HepG2 (cell line): ENCODE data around the gene MYLK. TPM values are rescaled to one million over a fixed set of nuclear protein-coding genes. Genes with fewer than 3 reads are reported as not detected.

Experiments used
- BRD4 ChIP-seq: sonication (generic); formaldehyde crosslinking; IDR thresholded peaks from 2 replicates; pipeline ENCODE4 v1.4.0; 2020; ENCODE audit warnings: missing genetic modification reagents
- FOXC1 ChIP-seq: sonication (generic); formaldehyde crosslinking; IDR thresholded peaks from 2 replicates; pipeline ENCODE4 v1.8.0; 2022; ENCODE audit warnings: mild to moderate bottlenecking, missing genetic modification reagents, borderline replicate concordance
- HES4 ChIP-seq: sonication (generic); formaldehyde crosslinking; IDR thresholded peaks from 2 replicates; pipeline ENCODE4 v1.9.0; 2021; ENCODE audit warnings: mild to moderate bottlenecking, missing genetic modification reagents, borderline replicate concordance
- HOXA7 ChIP-seq: sonication (generic); formaldehyde crosslinking; IDR thresholded peaks from 2 replicates; pipeline ENCODE4 v1.8.1; 2022; ENCODE audit warnings: mild to moderate bottlenecking, missing genetic modification reagents, moderate library complexity
- MED13 ChIP-seq: sonication (generic); formaldehyde crosslinking; IDR thresholded peaks from 2 replicates; pipeline ENCODE4 v1.5.0; 2020; ENCODE audit warnings: missing genetic modification reagents
- MXI1 ChIP-seq: IDR thresholded peaks from 3 replicates; pipeline ENCODE4 v1.6.1; 2012; ENCODE audit warnings: low read depth, low read length, inconsistent platforms, borderline replicate concordance
- SMARCE1 ChIP-seq: fragments of 450-650 bp; IDR thresholded peaks from 2 replicates; pipeline ENCODE4 v1.6.1; 2017; ENCODE audit warnings: borderline replicate concordance
- SRSF9 ChIP-seq: fragments of 200-400 bp; formaldehyde crosslinking; IDR thresholded peaks from 2 replicates; pipeline ENCODE4 v1.6.1; 2018; ENCODE audit warnings: borderline replicate concordance, mild to moderate bottlenecking, low read depth, low read length; ENCODE audit not compliant: insufficient read depth, poor library complexity, severe bottlenecking
- TBL1XR1 ChIP-seq: fragments of 150-350 bp; IDR thresholded peaks from 2 replicates; pipeline ENCODE4 v1.6.1; 2014; ENCODE audit warnings: borderline replicate concordance, low read length; ENCODE audit not compliant: partially characterized antibody
- TBX2 ChIP-seq: sonication (generic); formaldehyde crosslinking; IDR thresholded peaks from 2 replicates; pipeline ENCODE4 v1.5.0; 2020; ENCODE audit warnings: missing genetic modification reagents, mild to moderate bottlenecking, borderline replicate concordance
- YEATS2 ChIP-seq: sonication (generic); formaldehyde crosslinking; IDR thresholded peaks from 2 replicates; pipeline ENCODE4 v1.4.0; 2020; ENCODE audit warnings: missing genetic modification reagents, borderline replicate concordance
- ZC3H13 ChIP-seq: sonication (generic); formaldehyde crosslinking; IDR thresholded peaks from 2 replicates; pipeline ENCODE4 v1.8.1; 2023; ENCODE audit warnings: mild to moderate bottlenecking, missing genetic modification reagents, moderate library complexity
- ZFP1 ChIP-seq: IDR thresholded peaks from 2 replicates; pipeline ENCODE4 v1.6.1; 2016
- ZMYM2 ChIP-seq: sonication (generic); formaldehyde crosslinking; IDR thresholded peaks from 2 replicates; pipeline ENCODE4 v1.8.0; 2022; ENCODE audit warnings: mild to moderate bottlenecking, missing genetic modification reagents
- ZNF207 ChIP-seq: fragments of 450-650 bp; IDR thresholded peaks from 2 replicates; pipeline ENCODE4 v1.6.1; 2016; ENCODE audit warnings: antibody characterized with exemption, borderline replicate concordance
- ZNF292 ChIP-seq: sonication (generic); formaldehyde crosslinking; IDR thresholded peaks from 2 replicates; pipeline ENCODE4 v1.8.1; 2022; ENCODE audit warnings: mild to moderate bottlenecking, low read depth, missing genetic modification reagents, borderline replicate concordance
- ZNF331 ChIP-seq: sonication (generic); formaldehyde crosslinking; IDR thresholded peaks from 2 replicates; pipeline ENCODE4 v1.4.0; 2020; ENCODE audit warnings: missing genetic modification reagents
- ZNF569 ChIP-seq: sonication (generic); formaldehyde crosslinking; IDR thresholded peaks from 2 replicates; pipeline ENCODE4 v1.5.0; 2020; ENCODE audit warnings: mild to moderate bottlenecking, missing genetic modification reagents, moderate library complexity, borderline replicate concordance
- ZNF619 ChIP-seq: sonication (generic); formaldehyde crosslinking; IDR thresholded peaks from 2 replicates; pipeline ENCODE4 v1.4.0; 2020; ENCODE audit warnings: mild to moderate bottlenecking, missing genetic modification reagents
- ZSCAN25 ChIP-seq: sonication (generic); formaldehyde crosslinking; IDR thresholded peaks from 2 replicates; pipeline ENCODE4 v1.8.0; 2022; ENCODE audit warnings: mild to moderate bottlenecking, missing genetic modification reagents
- polyA plus RNA-seq, 8 experiments: library from polyadenylated mRNA; depleted of rRNA in 3 of 8; stranded (reverse) in 7 of 8; unstranded in 1 of 8; fragments of >200 nt; fragmentation: Illumina TruSeq in 4 of 8; extraction: Trizol in 4 of 8; gene quantifications; 2 replicates each; pipeline versions ENCODE4 v1.2.1 to v1.2.3, GENCODE V29; 2011 to 2016; ENCODE audit warnings: low read depth in 4 of 8, missing spikeins in 1 of 8, mixed read lengths in 1 of 8; ENCODE audit not compliant: insufficient read depth in 1 of 8
- total RNA-seq, 5 experiments: library from RNA; depleted of rRNA; stranded (reverse); fragments of >200 nt; fragmentation: Illumina TruSeq; extraction: Trizol; gene quantifications; 2 replicates each; pipeline ENCODE4 v1.2.3, GENCODE V29; 2016; ENCODE audit warnings: low read depth in 1 of 5
- TF ChIP-seq, protein P1 (sequence below): sonication (generic); IDR thresholded peaks from 2 replicates; pipeline ENCODE4 v1.6.1; 2016; ENCODE audit warnings: low read depth, borderline replicate concordance
- TF ChIP-seq, protein P2 (sequence below): sonication (generic); formaldehyde crosslinking; IDR thresholded peaks from 2 replicates; pipeline ENCODE4 v1.4.0; 2020; ENCODE audit warnings: missing genetic modification reagents
- TF ChIP-seq, protein P3 (sequence below): sonication (generic); formaldehyde crosslinking; IDR thresholded peaks from 2 replicates; pipeline ENCODE4 v1.5.0; 2020; ENCODE audit warnings: mild to moderate bottlenecking, missing genetic modification reagents, borderline replicate concordance

Gene MYLK
- total and polyA plus RNA-seq, 2 of the 13 experiments (the other 11 are each of a cell fraction or from before 2014, with no cell fraction given): 10.6 to 34.9 TPM

DNA sequence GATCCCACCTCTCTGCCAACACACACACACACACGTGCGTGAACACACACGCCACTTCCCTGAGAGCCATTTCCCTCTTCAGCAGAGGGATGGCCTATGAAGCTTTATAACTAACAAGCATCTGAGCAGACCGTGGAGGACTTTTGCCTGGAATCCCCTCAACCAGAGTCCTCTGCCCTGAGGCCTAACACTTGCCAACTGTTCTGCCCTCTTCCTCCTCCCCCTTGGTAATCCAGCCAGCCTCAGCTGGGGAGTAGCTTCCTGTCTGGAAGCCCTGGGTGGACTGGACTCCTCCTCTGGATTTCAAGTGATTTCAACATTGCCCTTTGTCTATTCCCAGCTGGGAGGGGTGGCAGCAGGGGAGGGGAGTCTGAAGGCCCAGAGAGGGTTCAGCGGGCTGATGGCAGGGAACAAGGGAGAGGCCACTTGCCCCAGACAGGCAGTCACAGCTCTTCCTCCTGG is 230.9 kb downstream of the MYLK start (continued):
- TF ChIP-seq ZNF331 (CRISPR knock-in tag) (peak; percentile 50; the same call in 1 of the 2 replicates), MXI1 (no peak), ZNF619 (CRISPR knock-in tag) (no peak), SRSF9 (no peak), MED13 (CRISPR knock-in tag) (no peak), ZNF207 (no peak), ZNF292 (peak; percentile 31; the same call in 1 of the 2 replicates), HOXA7 (no peak), SMARCE1 (no peak), BRD4 (no peak), ZSCAN25 (CRISPR knock-in tag) (no peak), ZNF569 (no peak), TBL1XR1 (no peak), TBX2 (CRISPR knock-in tag) (peak; percentile 49; the same call in 1 of the 2 replicates), HES4 (CRISPR knock-in tag) (no peak), FOXC1 (CRISPR knock-in tag) (no peak; the same call in 1 of the 2 replicates), ZFP1 (CRISPR knock-in tag) (no peak), YEATS2 (CRISPR knock-in tag) (peak; percentile 43; the same call in 1 of the 2 replicates), ZMYM2 (CRISPR knock-in tag) (no peak), ZC3H13 (CRISPR knock-in tag) (no peak)
- TF ChIP-seq, protein P1, sequence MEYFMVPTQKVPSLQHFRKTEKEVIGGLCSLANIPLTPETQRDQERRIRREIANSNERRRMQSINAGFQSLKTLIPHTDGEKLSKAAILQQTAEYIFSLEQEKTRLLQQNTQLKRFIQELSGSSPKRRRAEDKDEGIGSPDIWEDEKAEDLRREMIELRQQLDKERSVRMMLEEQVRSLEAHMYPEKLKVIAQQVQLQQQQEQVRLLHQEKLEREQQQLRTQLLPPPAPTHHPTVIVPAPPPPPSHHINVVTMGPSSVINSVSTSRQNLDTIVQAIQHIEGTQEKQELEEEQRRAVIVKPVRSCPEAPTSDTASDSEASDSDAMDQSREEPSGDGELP: peak; percentile 94
- TF ChIP-seq, protein P2, sequence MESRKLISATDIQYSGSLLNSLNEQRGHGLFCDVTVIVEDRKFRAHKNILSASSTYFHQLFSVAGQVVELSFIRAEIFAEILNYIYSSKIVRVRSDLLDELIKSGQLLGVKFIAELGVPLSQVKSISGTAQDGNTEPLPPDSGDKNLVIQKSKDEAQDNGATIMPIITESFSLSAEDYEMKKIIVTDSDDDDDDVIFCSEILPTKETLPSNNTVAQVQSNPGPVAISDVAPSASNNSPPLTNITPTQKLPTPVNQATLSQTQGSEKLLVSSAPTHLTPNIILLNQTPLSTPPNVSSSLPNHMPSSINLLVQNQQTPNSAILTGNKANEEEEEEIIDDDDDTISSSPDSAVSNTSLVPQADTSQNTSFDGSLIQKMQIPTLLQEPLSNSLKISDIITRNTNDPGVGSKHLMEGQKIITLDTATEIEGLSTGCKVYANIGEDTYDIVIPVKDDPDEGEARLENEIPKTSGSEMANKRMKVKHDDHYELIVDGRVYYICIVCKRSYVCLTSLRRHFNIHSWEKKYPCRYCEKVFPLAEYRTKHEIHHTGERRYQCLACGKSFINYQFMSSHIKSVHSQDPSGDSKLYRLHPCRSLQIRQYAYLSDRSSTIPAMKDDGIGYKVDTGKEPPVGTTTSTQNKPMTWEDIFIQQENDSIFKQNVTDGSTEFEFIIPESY (CRISPR knock-in tag): no peak
- TF ChIP-seq, protein P3, sequence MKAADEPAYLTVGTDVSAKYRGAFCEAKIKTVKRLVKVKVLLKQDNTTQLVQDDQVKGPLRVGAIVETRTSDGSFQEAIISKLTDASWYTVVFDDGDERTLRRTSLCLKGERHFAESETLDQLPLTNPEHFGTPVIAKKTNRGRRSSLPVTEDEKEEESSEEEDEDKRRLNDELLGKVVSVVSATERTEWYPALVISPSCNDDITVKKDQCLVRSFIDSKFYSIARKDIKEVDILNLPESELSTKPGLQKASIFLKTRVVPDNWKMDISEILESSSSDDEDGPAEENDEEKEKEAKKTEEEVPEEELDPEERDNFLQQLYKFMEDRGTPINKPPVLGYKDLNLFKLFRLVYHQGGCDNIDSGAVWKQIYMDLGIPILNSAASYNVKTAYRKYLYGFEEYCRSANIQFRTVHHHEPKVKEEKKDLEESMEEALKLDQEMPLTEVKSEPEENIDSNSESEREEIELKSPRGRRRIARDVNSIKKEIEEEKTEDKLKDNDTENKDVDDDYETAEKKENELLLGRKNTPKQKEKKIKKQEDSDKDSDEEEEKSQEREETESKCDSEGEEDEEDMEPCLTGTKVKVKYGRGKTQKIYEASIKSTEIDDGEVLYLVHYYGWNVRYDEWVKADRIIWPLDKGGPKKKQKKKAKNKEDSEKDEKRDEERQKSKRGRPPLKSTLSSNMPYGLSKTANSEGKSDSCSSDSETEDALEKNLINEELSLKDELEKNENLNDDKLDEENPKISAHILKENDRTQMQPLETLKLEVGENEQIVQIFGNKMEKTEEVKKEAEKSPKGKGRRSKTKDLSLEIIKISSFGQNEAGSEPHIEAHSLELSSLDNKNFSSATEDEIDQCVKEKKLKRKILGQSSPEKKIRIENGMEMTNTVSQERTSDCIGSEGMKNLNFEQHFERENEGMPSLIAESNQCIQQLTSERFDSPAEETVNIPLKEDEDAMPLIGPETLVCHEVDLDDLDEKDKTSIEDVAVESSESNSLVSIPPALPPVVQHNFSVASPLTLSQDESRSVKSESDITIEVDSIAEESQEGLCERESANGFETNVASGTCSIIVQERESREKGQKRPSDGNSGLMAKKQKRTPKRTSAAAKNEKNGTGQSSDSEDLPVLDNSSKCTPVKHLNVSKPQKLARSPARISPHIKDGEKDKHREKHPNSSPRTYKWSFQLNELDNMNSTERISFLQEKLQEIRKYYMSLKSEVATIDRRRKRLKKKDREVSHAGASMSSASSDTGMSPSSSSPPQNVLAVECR (CRISPR knock-in tag): no peak; the same call in 1 of the 2 replicates
